Neural cell (in vitro differentiated cells): ENCODE measurements around the gene CUX1.

ENCODE experiments used
- EP300 ChIP-seq: fragments of 450-650 bp; conservative IDR thresholded peaks from 2 replicates; pipeline ENCODE4 v1.6.1; 2014; ENCODE audit warnings: antibody characterized with exemption, mild to moderate bottlenecking, moderate library complexity; ENCODE audit not compliant: poor library complexity, severe bottlenecking
- EZH2 ChIP-seq: fragments of 200-600, 300-800 bp; shearing (Covaris generic), sonication (generic); IDR thresholded peaks from 2 replicates; pipeline ENCODE4 v1.6.1; 2014; ENCODE audit warnings: antibody characterized with exemption, low read length, borderline replicate concordance, mild to moderate bottlenecking; ENCODE audit not compliant: insufficient read depth, poor library complexity, severe bottlenecking
- MXI1 ChIP-seq: fragments of 450-650 bp; conservative IDR thresholded peaks from 2 replicates; pipeline ENCODE4 v1.6.1; 2014; ENCODE audit warnings: antibody characterized with exemption, mild to moderate bottlenecking; ENCODE audit not compliant: poor library complexity, severe bottlenecking
- POLR2AphosphoS5 ChIP-seq: IDR thresholded peaks from 2 replicates; pipeline ENCODE4 v1.6.1; 2012
- RAD21 ChIP-seq: fragments of 450-650 bp; conservative IDR thresholded peaks from 2 replicates; pipeline ENCODE4 v1.6.1; 2014; ENCODE audit warnings: antibody characterized with exemption, mild to moderate bottlenecking, moderate library complexity
- SMC3 ChIP-seq: fragments of 450-650 bp; conservative IDR thresholded peaks from 2 replicates; pipeline ENCODE4 v1.6.1; 2014; ENCODE audit warnings: antibody characterized with exemption, mild to moderate bottlenecking, moderate library complexity; ENCODE audit not compliant: poor library complexity
- TAF1 ChIP-seq: IDR thresholded peaks from 2 replicates; pipeline ENCODE4 v1.6.1; 2012; ENCODE audit warnings: low read depth
- TF ChIP-seq, protein P1 (sequence below): fragments of 450-650 bp; IDR thresholded peaks from 2 replicates; pipeline ENCODE4 v1.5.1; 2014; ENCODE audit warnings: antibody characterized with exemption, mild to moderate bottlenecking, moderate library complexity; ENCODE audit not compliant: poor library complexity, severe bottlenecking
- TF ChIP-seq, protein P2 (sequence below): IDR thresholded peaks from 2 replicates; pipeline ENCODE4 v1.6.1; 2012; ENCODE audit warnings: borderline replicate concordance

DNA sequence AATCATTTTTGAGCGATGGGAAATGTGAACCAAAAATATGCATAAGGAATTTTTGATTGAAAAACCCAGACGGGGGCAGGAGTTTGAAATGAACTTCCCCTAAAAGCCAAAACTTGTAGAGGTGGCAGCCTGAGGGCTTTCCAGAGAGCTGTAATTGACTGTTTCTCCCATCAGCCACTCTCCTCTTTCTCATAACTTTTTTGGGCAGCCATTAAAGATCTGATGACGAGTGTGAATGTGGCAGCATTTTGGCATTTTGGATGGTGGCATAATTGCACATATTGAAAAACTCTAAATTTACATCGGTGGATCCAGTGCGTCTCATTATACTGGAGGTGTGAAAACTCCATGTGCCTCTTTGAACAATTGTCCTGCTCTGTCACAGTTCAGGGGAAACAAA, 159.0 kb downstream of the CUX1 start:
- TF ChIP-seq, protein P1, sequence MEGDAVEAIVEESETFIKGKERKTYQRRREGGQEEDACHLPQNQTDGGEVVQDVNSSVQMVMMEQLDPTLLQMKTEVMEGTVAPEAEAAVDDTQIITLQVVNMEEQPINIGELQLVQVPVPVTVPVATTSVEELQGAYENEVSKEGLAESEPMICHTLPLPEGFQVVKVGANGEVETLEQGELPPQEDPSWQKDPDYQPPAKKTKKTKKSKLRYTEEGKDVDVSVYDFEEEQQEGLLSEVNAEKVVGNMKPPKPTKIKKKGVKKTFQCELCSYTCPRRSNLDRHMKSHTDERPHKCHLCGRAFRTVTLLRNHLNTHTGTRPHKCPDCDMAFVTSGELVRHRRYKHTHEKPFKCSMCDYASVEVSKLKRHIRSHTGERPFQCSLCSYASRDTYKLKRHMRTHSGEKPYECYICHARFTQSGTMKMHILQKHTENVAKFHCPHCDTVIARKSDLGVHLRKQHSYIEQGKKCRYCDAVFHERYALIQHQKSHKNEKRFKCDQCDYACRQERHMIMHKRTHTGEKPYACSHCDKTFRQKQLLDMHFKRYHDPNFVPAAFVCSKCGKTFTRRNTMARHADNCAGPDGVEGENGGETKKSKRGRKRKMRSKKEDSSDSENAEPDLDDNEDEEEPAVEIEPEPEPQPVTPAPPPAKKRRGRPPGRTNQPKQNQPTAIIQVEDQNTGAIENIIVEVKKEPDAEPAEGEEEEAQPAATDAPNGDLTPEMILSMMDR, result no peak
- TF ChIP-seq RAD21 (no peak), EP300 (no peak), EZH2 (no peak), MXI1 (no peak), POLR2AphosphoS5 (no peak), SMC3 (no peak), TAF1 (no peak)
- TF ChIP-seq, protein P2, sequence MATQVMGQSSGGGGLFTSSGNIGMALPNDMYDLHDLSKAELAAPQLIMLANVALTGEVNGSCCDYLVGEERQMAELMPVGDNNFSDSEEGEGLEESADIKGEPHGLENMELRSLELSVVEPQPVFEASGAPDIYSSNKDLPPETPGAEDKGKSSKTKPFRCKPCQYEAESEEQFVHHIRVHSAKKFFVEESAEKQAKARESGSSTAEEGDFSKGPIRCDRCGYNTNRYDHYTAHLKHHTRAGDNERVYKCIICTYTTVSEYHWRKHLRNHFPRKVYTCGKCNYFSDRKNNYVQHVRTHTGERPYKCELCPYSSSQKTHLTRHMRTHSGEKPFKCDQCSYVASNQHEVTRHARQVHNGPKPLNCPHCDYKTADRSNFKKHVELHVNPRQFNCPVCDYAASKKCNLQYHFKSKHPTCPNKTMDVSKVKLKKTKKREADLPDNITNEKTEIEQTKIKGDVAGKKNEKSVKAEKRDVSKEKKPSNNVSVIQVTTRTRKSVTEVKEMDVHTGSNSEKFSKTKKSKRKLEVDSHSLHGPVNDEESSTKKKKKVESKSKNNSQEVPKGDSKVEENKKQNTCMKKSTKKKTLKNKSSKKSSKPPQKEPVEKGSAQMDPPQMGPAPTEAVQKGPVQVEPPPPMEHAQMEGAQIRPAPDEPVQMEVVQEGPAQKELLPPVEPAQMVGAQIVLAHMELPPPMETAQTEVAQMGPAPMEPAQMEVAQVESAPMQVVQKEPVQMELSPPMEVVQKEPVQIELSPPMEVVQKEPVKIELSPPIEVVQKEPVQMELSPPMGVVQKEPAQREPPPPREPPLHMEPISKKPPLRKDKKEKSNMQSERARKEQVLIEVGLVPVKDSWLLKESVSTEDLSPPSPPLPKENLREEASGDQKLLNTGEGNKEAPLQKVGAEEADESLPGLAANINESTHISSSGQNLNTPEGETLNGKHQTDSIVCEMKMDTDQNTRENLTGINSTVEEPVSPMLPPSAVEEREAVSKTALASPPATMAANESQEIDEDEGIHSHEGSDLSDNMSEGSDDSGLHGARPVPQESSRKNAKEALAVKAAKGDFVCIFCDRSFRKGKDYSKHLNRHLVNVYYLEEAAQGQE, result no peak
